Mammary epithelial cell (primary cell): ENCODE data around the gene BMERB1.

Experiments
- EZH2 ChIP-seq: IDR thresholded peaks from 2 replicates; pipeline ENCODE4 v1.6.1; 2012; ENCODE audit warnings: low read length, inconsistent platforms, borderline replicate concordance
- TF ChIP-seq, protein P1 (sequence below), 2 donors: IDR thresholded peaks in 1 of 2; conservative IDR thresholded peaks in 1 of 2; 2 replicates each; pipeline ENCODE4 v1.5.1; 2011 to 2012; ENCODE audit warnings: inconsistent platforms in 2 of 2, low read length in 2 of 2, mild to moderate bottlenecking in 2 of 2, control low read depth in 1 of 2, low read depth in 1 of 2; ENCODE audit not compliant: insufficient read depth in 1 of 2; ENCODE audit errors: extremely low read depth in 1 of 2

DNA sequence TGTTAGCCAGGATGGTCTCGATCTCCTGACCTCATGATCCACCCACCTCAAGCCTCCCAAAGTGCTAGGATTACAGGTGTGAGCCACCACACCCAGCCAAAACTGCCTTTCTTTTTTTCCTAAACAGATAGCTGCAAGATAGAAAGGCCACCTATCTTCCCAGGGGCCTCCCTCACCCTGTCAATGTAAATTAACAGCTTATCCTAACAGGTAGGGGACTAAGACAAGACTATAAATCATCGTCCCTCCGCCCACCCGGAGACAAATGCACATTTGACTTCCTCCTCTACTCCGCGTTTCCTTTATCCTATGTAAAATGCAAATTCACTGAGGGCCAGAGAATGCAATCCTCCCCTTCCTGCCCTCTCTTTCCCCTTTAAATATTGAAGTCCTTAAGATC is 137.2 kb downstream of the BMERB1 start:
- TF ChIP-seq, protein P1, sequence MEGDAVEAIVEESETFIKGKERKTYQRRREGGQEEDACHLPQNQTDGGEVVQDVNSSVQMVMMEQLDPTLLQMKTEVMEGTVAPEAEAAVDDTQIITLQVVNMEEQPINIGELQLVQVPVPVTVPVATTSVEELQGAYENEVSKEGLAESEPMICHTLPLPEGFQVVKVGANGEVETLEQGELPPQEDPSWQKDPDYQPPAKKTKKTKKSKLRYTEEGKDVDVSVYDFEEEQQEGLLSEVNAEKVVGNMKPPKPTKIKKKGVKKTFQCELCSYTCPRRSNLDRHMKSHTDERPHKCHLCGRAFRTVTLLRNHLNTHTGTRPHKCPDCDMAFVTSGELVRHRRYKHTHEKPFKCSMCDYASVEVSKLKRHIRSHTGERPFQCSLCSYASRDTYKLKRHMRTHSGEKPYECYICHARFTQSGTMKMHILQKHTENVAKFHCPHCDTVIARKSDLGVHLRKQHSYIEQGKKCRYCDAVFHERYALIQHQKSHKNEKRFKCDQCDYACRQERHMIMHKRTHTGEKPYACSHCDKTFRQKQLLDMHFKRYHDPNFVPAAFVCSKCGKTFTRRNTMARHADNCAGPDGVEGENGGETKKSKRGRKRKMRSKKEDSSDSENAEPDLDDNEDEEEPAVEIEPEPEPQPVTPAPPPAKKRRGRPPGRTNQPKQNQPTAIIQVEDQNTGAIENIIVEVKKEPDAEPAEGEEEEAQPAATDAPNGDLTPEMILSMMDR (conservative IDR thresholded peaks at IDR 0.05 in 1 of 2, IDR thresholded peaks at IDR 0.05 in 1 of 2; ENCODE audit: extremely low read depth in 1 of 2, insufficient read depth in 1 of 2, low read depth in 1 of 2, low read length in 2 of 2) = no peak
- TF ChIP-seq EZH2 = no peak
